Tibial nerve (tissue), 4 donors: ENCODE results near the gene WDR36. TPM values are rescaled to one million over a fixed set of nuclear protein-coding genes. Genes with fewer than 3 reads are reported as not detected.
A peak's percentile ranks its signal among the peaks of the same experiment; 100 is the strongest.

ENCODE experiments used
- DNase-seq, 2 donors: peaks; one replicate each; pipeline ENCODE4 v3.0.0-alpha.2; 2019; ENCODE audit warnings: low spot score in 2 of 2
- H3K27ac ChIP-seq, 4 donors: fragments of 200-600 bp; sonication (generic) in 3 of 4; one replicate each; pipeline ENCODE4 v1.5.1; 2017 to 2019; ENCODE audit warnings: mild to moderate bottlenecking in 1 of 4
- H3K27me3 ChIP-seq, 2 donors: fragments of 200-600 bp; sonication (generic) in 1 of 2; one replicate each; pipeline versions ENCODE4 v1.5.1 to v1.6.0; 2017 to 2019
- H3K36me3 ChIP-seq, 3 donors: fragments of 200-600 bp; sonication (generic); one replicate each; pipeline ENCODE4 v1.5.1; 2018 to 2019
- H3K4me1 ChIP-seq, 4 donors: fragments of 200-600 bp; sonication (generic) in 3 of 4; one replicate each; pipeline ENCODE4 v1.5.1; 2017 to 2019
- H3K4me3 ChIP-seq, 4 donors: fragments of 200-600 bp; sonication (generic) in 3 of 4; one replicate each; pipeline ENCODE4 v1.5.1; 2017 to 2019; ENCODE audit warnings: mild to moderate bottlenecking in 1 of 4, moderate library complexity in 1 of 4
- H3K9me3 ChIP-seq, 4 donors: fragments of 200-600 bp; sonication (generic) in 3 of 4; one replicate each; pipeline ENCODE4 v1.5.1; 2017 to 2019
- EP300 ChIP-seq, 2 donors: sonication (generic); formaldehyde crosslinking; IDR thresholded peaks; one replicate each; pipeline ENCODE4 v1.6.1; 2017; ENCODE audit warnings: antibody characterized with exemption in 2 of 2, mild to moderate bottlenecking in 1 of 2
- POLR2A ChIP-seq, 2 donors: fragments of 450-650 bp; IDR thresholded peaks; one replicate each; pipeline ENCODE4 v1.6.1; 2017; ENCODE audit warnings: antibody characterized with exemption in 2 of 2, mild to moderate bottlenecking in 2 of 2, moderate library complexity in 2 of 2
- WGBS, 2 donors: methylation state at CpG; one replicate each; pipeline ENCODE4 v1.1.5; 2018; 5-methylcytosine and 5-hydroxymethylcytosine counted together
- total RNA-seq, 4 donors: library from RNA; depleted of rRNA; stranded (reverse); fragments of >200 nt; gene quantifications; one replicate each; pipeline ENCODE4 v1.1.0, GENCODE V29; 2016
- TF ChIP-seq, protein P1 (sequence below), 5 experiments: fragments of 200-600 bp in 3 of 5; fragments of 450-650 bp in 2 of 5; sonication (generic) in 3 of 5; IDR thresholded peaks; one replicate each; pipeline ENCODE4 v1.5.1; 2016 to 2019; ENCODE audit warnings: antibody characterized with exemption in 5 of 5, mild to moderate bottlenecking in 3 of 5, moderate library complexity in 2 of 5

Gene WDR36
- total RNA-seq, 4 donors from 2014 or later = 21.6 to 27.9 (median 22.2) TPM

DNA sequence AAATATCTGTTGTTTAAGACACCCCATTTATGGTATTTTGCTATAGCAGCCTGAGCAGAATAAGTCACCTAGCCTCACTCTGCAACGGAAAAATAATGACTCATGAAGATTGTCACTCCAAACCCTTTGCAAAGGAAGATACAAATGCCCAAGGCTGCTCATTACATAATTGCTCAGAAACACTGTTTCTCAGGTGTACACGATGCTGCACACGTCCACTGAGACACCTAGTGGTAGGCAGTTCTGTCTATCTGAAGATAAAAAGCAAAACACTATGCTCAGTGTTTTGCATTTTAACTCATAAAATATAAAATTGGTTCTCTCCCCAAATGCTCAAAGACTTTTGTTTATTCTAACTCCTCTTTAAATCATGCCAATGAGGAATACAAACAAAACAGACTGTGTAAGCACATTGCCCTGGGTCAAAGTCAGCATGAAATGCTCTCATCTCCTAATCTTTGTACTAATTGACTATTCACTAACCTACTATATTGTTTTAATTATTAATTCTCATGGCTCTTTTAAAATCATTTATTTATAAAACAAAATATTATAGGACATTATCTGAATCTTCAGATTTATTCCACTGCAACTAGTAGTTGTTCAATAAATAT, 28.3 kb upstream of the WDR36 start:
- 50 to 55% methylated on average over 3 of the region's 3 CpGs for WGBS, 2 donors
- H3K4me3 ChIP-seq = no peak overlapping the region
- no peaks in the 10 kb centered on the region for H3K36me3 ChIP-seq
- TF ChIP-seq, protein P1, sequence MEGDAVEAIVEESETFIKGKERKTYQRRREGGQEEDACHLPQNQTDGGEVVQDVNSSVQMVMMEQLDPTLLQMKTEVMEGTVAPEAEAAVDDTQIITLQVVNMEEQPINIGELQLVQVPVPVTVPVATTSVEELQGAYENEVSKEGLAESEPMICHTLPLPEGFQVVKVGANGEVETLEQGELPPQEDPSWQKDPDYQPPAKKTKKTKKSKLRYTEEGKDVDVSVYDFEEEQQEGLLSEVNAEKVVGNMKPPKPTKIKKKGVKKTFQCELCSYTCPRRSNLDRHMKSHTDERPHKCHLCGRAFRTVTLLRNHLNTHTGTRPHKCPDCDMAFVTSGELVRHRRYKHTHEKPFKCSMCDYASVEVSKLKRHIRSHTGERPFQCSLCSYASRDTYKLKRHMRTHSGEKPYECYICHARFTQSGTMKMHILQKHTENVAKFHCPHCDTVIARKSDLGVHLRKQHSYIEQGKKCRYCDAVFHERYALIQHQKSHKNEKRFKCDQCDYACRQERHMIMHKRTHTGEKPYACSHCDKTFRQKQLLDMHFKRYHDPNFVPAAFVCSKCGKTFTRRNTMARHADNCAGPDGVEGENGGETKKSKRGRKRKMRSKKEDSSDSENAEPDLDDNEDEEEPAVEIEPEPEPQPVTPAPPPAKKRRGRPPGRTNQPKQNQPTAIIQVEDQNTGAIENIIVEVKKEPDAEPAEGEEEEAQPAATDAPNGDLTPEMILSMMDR (IDR thresholded peaks at IDR 0.05) = peak in 1 of 5 experiments; percentile 17
- no peak for TF ChIP-seq EP300 (IDR thresholded peaks at IDR 0.05)
- peaks cover 0 to 5% (median 0%) of the 10 kb centered on the region in 4 donors for H3K9me3 ChIP-seq
- H3K27ac ChIP-seq = no peak overlapping the region
- peaks cover 0 to 13% of the 10 kb centered on the region in 2 donors for H3K27me3 ChIP-seq
- DNase-seq = no peak
- no peaks in the 10 kb centered on the region for H3K4me1 ChIP-seq

DNA sequence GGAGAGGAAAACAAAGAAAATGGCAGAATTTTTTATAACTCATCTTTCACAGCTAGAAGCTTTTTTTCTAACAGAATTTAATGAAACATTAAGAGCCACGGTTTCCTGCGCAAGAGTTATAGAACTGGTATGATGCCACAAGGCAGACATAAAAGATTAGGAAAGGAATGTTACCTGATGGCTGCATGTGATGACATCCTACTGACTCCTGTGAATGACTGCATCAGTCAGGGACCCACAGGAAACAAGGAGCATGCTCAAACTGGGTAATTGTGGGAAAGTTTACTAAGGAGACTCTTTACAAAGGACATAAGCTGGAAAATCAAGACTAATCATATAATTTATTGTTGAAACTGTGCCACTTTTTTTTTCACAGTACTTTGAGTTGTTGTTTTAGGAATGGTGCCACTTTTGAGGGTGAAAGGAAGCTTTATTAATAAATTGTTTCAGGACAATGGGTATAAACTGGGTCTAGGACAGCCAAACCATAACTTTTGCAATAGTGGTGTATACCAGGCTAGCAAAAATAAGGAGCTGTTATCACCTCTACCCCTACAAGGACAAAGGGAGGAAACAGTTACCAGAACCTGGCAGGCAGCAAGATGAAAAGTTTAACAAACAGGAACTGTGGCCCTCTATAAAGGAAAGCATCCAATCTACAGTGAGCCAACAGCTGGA, 25.7 kb upstream of the WDR36 start:
- WGBS, 2 donors = 70 to 81% methylated on average over 2 of the region's 2 CpGs
- H3K36me3 ChIP-seq = no peaks in the 10 kb centered on the region
- H3K27ac ChIP-seq = no peak overlapping the region

DNA sequence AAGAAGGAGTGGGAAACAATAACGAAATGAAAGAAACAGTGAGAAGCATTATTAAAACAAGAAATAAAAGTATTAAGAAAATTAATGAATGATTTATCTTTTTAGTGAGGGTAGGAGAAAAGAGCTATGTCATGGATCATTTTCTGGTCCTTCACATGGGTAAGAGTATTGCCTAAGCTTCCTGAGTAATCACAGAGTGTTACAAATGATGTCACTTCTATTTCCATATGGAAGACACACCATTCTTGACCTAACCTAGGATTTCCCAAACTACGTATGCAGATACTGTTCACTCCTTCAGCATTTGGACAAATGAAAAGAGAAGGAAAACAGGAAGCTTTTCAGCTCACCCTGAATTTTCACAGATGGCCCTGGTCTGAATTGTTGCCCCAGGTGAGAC, 23.9 kb upstream of the WDR36 start:
- WGBS, 2 donors = 72 to 82% methylated on average over 2 of the region's 2 CpGs
- no peaks in the 10 kb centered on the region for H3K9me3 ChIP-seq
- H3K27me3 ChIP-seq = peaks cover 0 to 34% of the 10 kb centered on the region in 2 donors
- TF ChIP-seq, protein P1 (IDR thresholded peaks at IDR 0.05) = no peak
- H3K4me1 ChIP-seq = peaks cover 0 to 25% (median 3%) of the 10 kb centered on the region in 4 donors
- no peak overlapping the region for H3K27ac ChIP-seq
- H3K4me3 ChIP-seq = no peak overlapping the region
- no peaks in the 10 kb centered on the region for H3K36me3 ChIP-seq
- DNase-seq = no peak

More for the DNA sequence above, 25.7 kb upstream of the WDR36 start:
- peaks cover 0 to 34% of the 10 kb centered on the region in 2 donors for H3K27me3 ChIP-seq
- H3K4me3 ChIP-seq = no peak overlapping the region
- H3K4me1 ChIP-seq = peaks cover 0 to 16% (median 3%) of the 10 kb centered on the region in 4 donors
- DNase-seq = no peak
- no peaks in the 10 kb centered on the region for H3K9me3 ChIP-seq
- TF ChIP-seq, protein P1 (IDR thresholded peaks at IDR 0.05) = no peak
- no peak for TF ChIP-seq POLR2A (IDR thresholded peaks at IDR 0.05)
- TF ChIP-seq EP300 (IDR thresholded peaks at IDR 0.05) = no peak

DNA sequence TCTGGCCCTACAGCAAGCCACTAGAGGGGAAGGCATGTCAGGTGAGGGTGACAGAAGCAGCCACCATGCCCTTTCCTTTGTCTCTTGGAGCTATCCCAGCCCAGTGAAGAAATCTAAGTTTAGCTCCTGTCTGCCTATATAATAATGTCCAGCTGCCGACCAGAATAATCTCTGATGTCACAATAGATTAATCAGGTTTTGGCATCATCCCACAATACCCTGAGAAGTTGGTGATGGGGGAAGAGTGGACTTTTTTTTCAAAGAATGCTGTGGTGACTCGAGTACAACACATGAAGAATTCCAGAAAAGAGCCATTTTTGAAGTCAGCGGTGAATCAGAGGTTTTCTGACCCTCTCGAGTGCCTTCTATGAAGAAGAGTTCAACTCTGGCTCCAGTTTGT, 22.3 kb upstream of the WDR36 start:
- WGBS, 2 donors = 29 to 31% methylated on average over 4 of the region's 4 CpGs
- Histone ChIP-seq H3K9me3 (no peaks in the 10 kb centered on the region), H3K27ac (no peak overlapping the region), H3K4me1 (peaks cover 0 to 38% (median 6%) of the 10 kb centered on the region in 4 donors), H3K36me3 (no peaks in the 10 kb centered on the region), H3K4me3 (peak overlapping the region in 1 of 4 donors; percentile 44), H3K27me3 (peaks cover 0 to 34% of the 10 kb centered on the region in 2 donors)
- DNase-seq = no peak
- no peak for TF ChIP-seq POLR2A (IDR thresholded peaks at IDR 0.05)

DNA sequence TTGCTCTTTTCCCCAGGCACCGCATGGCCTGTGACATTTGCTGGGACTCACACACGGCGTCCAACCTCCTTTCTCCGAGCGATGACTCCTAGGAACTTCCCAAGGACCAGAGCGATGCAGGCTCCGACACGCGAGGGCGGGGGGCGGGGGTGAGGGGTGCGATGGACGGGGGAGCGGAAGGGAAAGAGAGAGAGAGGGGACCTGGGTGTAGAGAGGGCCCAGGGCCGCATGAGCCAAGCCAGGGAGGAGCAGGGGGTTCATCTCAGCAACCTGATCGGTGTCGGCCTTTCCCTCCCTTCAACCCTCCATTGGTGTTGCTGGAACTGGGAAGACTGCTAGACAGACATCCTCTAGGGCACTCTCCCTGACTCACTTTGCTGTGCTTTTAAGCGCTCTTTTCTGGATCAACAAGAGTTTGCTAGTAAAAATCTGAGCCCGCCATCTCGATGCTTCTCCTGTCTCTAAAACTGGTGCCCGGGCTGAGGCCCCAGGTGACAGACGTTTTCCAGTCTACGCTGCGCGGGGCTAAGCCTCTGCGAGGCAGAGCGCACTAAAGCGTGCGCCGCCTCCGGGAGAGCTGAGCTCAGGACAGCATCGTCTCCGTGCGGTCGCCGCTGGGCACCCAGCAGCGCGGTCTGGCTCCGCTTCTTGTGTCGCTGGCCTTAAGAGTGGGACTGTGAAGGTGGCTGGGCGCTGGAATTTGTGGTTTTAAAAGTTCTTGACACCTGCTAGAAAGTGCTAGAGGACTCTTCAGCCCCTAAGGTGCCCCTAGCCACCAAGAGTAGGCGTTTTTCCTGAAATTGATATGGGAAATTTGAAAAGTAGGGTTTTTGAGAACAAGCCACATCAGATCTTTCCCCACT, 21.6 kb upstream of the WDR36 start:
- DNase-seq = no peak
- Histone ChIP-seq H3K27me3 (peaks cover 0 to 34% of the 10 kb centered on the region in 2 donors), H3K4me3 (peak overlapping the region in 2 of 4 donors; percentile 27 to 44), H3K27ac (no peak overlapping the region), H3K9me3 (no peaks in the 10 kb centered on the region), H3K36me3 (no peaks in the 10 kb centered on the region), H3K4me1 (peaks cover 0 to 44% (median 6%) of the 10 kb centered on the region in 4 donors)
- WGBS, 2 donors = 7 to 15% methylated on average over 21 to 35 of the region's 42 CpGs
- TF ChIP-seq POLR2A (IDR thresholded peaks at IDR 0.05) (no peak), EP300 (IDR thresholded peaks at IDR 0.05) (no peak)
- TF ChIP-seq, protein P1 (IDR thresholded peaks at IDR 0.05) = no peak
